RCC 7860 (cell line): Measurements from ENCODE around the gene PIGB.
"Not testable (repeated sequence)": the region's sequence is repeated elsewhere in the genome, so short reads cannot be mapped to it uniquely, and the experiment has no call there.

Experiments
- DNase-seq: peaks from one replicate; pipeline ENCODE4 v3.0.0-alpha.2; 2015; ENCODE audit warnings: low spot score
- FAIRE-seq: peaks from 2 replicates; lab custom pipeline; 2012; peaks lifted over from hg19 to GRCh38; lab: Jason Lieb, UNC

PIGB gene

GRCh38 chr15:55372701-55373440, 53.8 kb downstream of the PIGB start:
- FAIRE-seq (no peak), DNase-seq (no peak)

- no peak for FAIRE-seq
- no peak for DNase-seq
Measured at GRCh38 chr15:55379095-55379494, 60.1 kb downstream of the PIGB start.

DNA sequence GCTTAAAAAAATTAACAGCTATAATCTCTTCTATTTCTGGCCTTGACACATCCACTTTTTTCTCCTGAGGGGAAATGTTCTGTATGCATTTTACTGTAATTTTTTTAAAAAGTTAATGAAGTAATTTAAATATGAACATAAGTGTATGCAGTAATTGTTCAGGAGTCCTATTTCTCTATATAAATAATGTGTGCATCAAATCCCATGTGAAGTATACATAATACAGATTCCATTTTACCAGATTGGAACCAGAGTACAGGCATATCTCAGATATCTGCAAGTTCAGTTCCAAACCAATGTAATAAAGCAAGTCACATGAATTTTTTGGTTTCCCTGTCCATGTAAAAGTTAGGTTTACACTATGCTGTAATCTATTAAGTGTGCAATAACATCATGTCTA, 62.6 kb downstream of the PIGB start:
- FAIRE-seq, result no peak
- no peak for DNase-seq

GRCh38 chr15:55383687-55384086, 64.7 kb downstream of the PIGB start:
- no peak for DNase-seq
- no peak for FAIRE-seq

DNA sequence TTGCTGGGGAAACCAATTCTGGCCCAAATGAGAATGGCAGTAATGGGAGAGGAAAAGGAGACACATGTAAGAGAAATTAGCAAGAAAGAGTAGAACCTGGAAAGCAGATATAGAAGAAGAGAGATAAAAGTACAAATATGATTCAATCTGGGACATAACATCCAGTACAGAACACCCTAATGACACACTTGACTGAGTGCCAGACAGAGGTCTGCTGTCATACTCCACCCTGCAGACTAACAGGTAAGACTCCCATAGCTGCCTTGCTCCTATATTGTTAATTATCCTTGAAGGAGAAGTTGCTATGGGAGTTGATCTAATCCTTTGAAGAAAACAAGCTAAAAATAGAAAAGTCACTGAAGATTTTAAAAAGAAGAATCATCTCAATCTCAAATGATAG, 68.0 kb downstream of the PIGB start:
- no peak for FAIRE-seq
- no peak for DNase-seq

GRCh38 chr15:55389264-55389607, 70.2 kb downstream of the PIGB start:
- FAIRE-seq (peak; percentile 16), DNase-seq (peak; percentile 38)

DNA sequence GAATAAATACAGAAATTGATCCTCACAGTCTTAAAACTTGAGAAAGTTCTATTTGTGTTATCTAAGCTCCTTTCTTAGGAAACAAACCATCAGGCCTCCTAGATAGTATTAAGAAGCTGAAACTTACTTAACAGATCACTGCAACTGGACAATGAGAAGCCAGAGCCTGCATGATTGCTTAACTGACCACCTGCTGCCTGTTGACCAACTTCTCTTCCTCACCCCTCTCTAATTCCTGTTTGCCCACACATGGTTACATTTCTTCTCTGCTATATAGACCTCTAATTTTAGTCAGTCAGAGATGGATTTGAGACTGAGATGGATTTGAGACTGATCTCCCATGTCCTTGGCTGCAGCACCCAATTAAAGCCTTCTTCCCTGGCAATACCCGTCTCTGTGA, 75.7 kb downstream of the PIGB start:
- no peak for DNase-seq
- FAIRE-seq, result no peak

DNA sequence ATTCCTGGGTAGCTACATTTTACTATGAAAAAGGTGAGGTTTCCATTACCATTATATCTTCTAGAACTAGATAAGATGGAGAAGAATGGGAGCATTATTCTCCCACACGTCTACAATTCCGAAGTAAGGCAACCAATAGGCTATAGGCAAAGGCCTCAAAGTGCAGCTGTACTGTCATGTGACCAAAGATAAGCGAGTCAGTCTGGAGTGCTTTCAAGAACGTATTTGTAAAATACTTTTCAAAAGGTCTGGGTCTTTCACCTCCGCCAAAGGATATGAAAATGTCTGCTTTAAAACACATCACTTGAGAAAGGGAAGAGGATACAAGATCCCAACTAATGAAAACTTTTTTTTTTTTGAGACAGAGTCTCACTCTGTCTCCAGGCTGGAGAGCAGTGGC, 79.2 kb downstream of the PIGB start:
- DNase-seq (no peak), FAIRE-seq (no peak)

GRCh38 chr15:55400050-55400449, 81.0 kb downstream of the PIGB start:
- not testable (repeated sequence) for DNase-seq, FAIRE-seq

DNA sequence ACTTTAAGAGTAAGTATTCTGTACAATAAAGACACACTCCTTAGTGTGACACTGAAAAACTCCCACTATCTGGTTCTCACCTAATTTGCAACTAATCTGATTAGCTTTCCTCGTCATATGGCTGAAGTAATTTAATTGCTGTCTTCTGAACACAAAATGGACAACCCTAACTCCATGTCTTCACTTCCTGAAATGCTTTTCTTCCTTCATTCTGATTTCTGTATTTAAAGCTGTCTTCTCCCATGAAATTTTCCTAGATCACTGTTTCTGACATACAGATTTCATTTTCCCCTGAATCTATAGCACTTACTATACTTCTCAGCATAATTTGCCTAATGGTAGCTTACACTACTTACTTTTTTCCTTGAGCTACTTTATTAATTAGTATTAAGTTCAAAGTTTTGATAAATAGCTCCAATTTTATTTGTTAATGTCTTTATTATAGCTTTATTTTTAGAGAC, 82.8 kb downstream of the PIGB start:
- FAIRE-seq, result no peak

GRCh38 chr15:55402707-55403106, 83.7 kb downstream of the PIGB start:
- FAIRE-seq (no peak), DNase-seq (no peak)

More for the DNA sequence above, 82.8 kb downstream of the PIGB start:
- no peak for DNase-seq

DNA sequence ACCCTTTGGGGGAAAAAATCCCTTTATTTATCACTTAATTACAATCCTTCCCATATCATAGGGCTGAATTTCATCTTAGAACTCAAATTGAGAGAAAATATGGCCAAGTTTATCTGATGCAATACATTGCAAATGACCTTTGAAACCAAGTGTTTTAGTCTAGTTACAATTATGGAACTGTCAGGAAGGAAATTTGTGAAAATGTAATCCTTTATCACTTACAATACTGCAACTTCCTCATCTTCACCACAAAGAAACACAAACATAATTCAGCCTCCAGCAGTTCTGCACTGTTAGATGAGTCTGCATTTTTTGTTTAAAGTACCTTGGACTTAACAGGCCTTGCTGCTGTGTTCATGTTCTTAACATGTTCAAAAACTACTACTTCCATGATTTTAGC, 84.5 kb downstream of the PIGB start:
- no peak for FAIRE-seq
- no peak for DNase-seq
